ENCODE measurements around the gene ATF7IP2.
"Not testable (repeated sequence)": the region's sequence is repeated elsewhere in the genome, so short reads cannot be mapped to it uniquely, and the experiment has no call there.

- not testable (repeated sequence) for TF ChIP-seq CTCF (IDR thresholded peaks at IDR 0.05; ENCODE audit: insufficient read depth, low read length, poor library complexity, severe bottlenecking); EZH2phosphoT487 (conservative IDR thresholded peaks at IDR 0.05; ENCODE audit: low read length)
These were observed 66.6 kb downstream of the ATF7IP2 start for GRCh38 chr16:10452208-10453158.

Measured in SU-DHL-6 (cell line).